HK-2 (cell line): ENCODE measurements around the gene CASR.

Experiments
- DNase-seq: peaks from one replicate; pipeline ENCODE4 v3.0.0-alpha.2; 2018; ENCODE audit not compliant: unreplicated experiment

Gene CASR

DNA sequence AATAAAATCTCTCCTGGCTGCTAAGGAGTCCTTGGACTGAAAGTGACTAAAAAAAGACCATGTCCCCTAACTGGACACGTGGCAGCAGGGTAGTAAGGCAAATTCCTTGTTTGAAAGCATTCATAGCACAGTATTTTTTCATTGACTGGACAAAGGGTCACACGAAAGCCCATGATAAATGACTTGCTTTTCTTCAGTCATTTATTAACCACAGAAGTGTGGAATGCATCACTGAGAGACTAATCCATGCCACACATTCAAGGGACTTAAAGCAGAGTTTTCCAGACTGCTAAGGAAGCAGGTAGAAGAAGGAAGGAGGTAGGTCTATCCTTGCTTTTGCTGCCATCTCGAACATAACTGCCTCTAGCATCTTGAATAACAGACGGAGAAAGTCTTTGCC is 31.2 kb downstream of the CASR start:
- DNase-seq = no peak

GRCh38 chr3:122215592-122216298 is 32.3 kb downstream of the CASR start:
- no peak for DNase-seq

DNA sequence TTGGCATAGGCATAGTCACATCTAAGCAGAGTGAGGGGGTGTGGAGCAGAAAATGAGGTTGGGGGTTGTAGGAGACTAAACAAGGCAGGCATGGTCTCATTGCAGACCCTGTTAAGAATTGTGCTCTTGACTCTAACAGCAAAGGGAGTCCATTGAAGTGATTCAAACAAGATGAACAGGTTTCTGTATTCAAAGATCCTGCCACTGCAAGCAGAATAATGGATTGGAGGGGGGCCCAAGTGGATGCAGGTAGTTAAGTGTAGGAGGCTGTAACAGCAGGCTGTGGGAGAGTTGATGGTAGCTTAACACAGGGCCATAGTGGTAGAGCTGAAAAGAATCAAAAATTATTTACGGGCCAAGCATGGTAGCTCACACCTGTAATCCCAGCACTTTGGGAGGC is 34.4 kb downstream of the CASR start:
- no peak for DNase-seq

DNA sequence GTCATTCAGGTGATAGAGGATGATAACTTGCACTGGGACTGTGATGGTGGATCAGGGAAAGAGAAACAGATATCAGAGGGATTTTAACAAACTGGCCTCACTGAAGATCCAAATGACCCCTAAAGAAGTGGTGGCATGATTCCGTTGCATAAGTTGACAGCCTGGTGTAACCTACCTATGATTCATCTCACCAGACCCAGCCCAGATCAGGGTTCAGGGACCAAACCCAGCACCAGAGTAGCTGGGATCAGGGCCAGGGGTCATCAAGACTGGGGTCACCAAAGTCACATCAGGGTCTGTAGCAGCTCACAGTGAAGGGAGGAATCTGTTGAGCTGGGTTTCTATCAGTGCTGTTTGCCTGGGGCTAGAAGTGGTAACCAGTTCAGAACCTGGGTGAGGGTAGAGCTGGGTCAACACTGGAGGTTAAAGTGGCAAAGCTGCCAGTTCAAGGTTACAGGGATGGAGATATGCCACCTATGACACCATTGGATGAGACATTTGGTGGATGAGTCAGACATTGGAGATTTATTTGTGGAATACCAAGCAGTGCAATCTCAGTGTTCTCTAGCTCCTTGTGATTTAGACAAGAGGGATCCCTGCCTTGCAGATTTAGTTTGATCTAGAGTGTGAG is 35.9 kb downstream of the CASR start:
- DNase-seq = no peak

GRCh38 chr3:122227036-122227781 is 43.7 kb downstream of the CASR start:
- DNase-seq = no peak

GRCh38 chr3:122230174-122230573 is 46.7 kb downstream of the CASR start:
- no peak for DNase-seq

GRCh38 chr3:122231465-122232157 is 48.1 kb downstream of the CASR start:
- no peak for DNase-seq

DNA sequence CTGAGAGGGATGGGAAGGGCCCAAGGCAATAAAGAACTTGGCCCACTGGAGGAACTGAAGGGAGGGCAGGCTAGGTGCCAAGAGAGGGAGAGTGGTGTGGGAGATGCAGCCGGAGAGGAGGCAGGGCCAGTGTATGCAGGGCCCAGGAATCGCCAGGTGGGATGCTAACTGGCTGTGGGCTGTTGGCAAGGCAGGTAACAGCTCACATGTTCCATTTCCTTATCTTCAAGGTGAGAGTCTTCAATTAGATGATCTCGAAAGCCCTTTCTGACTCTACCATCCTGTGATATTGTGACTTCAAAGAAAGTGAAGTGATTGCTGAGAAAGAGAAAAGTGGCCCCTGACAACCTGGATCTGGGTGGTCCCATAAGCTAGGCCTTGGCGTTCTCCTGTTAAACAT is 49.0 kb downstream of the CASR start:
- no peak for DNase-seq

GRCh38 chr3:122233101-122233952 is 49.9 kb downstream of the CASR start:
- DNase-seq = no peak

- no peak for DNase-seq
These were observed 50.6 kb downstream of the CASR start for GRCh38 chr3:122234117-122234516.

DNA sequence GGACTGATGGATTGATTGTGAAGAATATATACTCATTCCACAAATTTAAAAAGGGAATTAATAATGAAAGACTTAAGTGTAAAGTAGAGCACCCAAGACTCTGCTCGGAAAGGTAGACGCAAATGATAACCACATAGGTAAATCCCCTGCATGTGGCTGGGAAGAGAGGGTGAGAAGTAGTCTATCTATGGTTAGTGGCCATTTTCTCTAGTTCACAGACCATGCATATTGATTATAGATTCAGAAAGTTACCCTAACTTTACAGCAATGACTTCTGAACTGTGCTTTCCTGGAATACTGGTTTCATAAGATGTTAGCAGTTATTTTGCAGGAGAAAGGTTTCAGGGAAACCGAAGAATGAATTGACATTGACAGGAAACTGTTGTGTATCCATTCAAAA is 51.7 kb downstream of the CASR start:
- no peak for DNase-seq

GRCh38 chr3:122239112-122239511 is 55.6 kb downstream of the CASR start:
- DNase-seq = no peak

GRCh38 chr3:122245513-122246174 is 62.2 kb downstream of the CASR start:
- no peak for DNase-seq

DNA sequence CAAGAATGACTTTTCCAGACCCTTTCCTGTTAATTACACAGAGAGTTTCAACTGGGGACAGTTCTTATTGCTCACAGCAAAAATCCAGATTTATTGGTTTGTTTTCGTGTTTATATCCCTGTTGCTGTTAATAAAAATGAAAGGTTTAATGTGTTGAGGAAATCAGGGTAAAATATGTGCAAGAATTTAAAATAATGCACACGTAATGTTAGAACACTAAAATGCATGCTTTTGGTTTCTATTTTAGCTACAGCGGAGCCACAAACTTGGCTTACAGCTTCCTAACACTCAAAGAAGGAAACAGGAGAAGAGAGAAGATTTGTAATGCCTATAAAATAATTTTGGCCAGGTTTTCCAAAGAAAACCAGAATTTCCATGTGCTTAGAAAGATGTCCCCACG is 62.7 kb downstream of the CASR start:
- DNase-seq = no peak

GRCh38 chr3:122247087-122247824 is 63.8 kb downstream of the CASR start:
- no peak for DNase-seq

- no peak for DNase-seq
These were observed 64.3 kb downstream of the CASR start for GRCh38 chr3:122247825-122248185.

GRCh38 chr3:122251428-122251827 is 68.0 kb downstream of the CASR start:
- DNase-seq = no peak

DNA sequence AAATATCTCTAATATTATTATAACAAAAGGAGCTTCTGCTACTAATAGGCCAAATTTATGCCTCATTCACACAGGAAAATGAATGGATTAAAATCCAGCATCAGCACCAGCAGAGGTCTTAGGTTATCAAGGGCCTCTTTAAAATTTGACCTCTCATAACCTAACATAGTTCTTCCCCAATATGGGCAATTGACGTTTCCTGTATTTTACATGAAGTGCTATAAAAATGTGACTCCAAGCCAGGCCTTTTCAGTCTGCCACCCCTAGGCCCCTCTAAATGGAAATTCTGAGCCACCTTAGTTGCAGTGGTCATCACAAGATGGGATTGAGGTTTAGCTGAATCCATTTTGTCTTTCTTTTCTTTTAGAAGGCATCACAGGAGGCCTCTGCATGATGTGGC is 70.1 kb downstream of the CASR start:
- no peak for DNase-seq

- no peak for DNase-seq
These were observed 72.4 kb downstream of the CASR start for GRCh38 chr3:122255757-122256439.
